Skin epidermis (tissue), 12 donors: Measurements from ENCODE around the gene PTF1A.
"Not testable (repeated sequence)": the region's sequence is repeated elsewhere in the genome, so short reads cannot be mapped to it uniquely, and the experiment has no call there.

Source experiments
- H3K27ac ChIP-seq, 21 experiments: fragments of 200-600 bp; sonication (generic) in 11 of 21; one replicate each; pipeline ENCODE4 v1.5.0; 2020; ENCODE audit warnings: mild to moderate bottlenecking in 3 of 21, inconsistent platforms in 2 of 21, moderate library complexity in 2 of 21
- H3K4me3 ChIP-seq, 7 experiments: fragments of 200-600 bp; sonication (generic) in 2 of 7; one replicate each; pipeline ENCODE4 v1.5.0; 2020; ENCODE audit warnings: inconsistent platforms in 2 of 7, mild to moderate bottlenecking in 2 of 7, moderate library complexity in 1 of 7

PTF1A gene

GRCh38 chr10:23200997-23201652 is 9.0 kb downstream of the PTF1A start:
- Histone ChIP-seq H3K4me3 (no peak overlapping the region), H3K27ac (no peak overlapping the region)

- Histone ChIP-seq H3K27ac (no peak overlapping the region), H3K4me3 (no peak overlapping the region)
Observed at GRCh38 chr10:23201837-23202236, 9.7 kb downstream of the PTF1A start.

GRCh38 chr10:23202779-23203178 is 10.7 kb downstream of the PTF1A start:
- no peak overlapping the region for H3K4me3 ChIP-seq
- no peak overlapping the region for H3K27ac ChIP-seq

GRCh38 chr10:23203369-23204325 is 11.5 kb downstream of the PTF1A start:
- H3K27ac ChIP-seq, result no peak overlapping the region
- H3K4me3 ChIP-seq, result no peak overlapping the region

GRCh38 chr10:23204773-23205172 is 12.7 kb downstream of the PTF1A start:
- Histone ChIP-seq H3K4me3 (no peak overlapping the region), H3K27ac (no peak overlapping the region)

GRCh38 chr10:23205972-23206642 is 14.0 kb downstream of the PTF1A start:
- Histone ChIP-seq H3K4me3 (no peak overlapping the region), H3K27ac (no peak overlapping the region)

- Histone ChIP-seq H3K27ac (no peak overlapping the region), H3K4me3 (no peak overlapping the region)
Observed at GRCh38 chr10:23217471-23217870, 25.4 kb downstream of the PTF1A start.

- no peak overlapping the region for H3K4me3 ChIP-seq
- H3K27ac ChIP-seq, result no peak overlapping the region
Observed at GRCh38 chr10:23230582-23230981, 38.5 kb downstream of the PTF1A start.

GRCh38 chr10:23238015-23238414 is 45.9 kb downstream of the PTF1A start:
- Histone ChIP-seq H3K27ac (no peak overlapping the region), H3K4me3 (no peak overlapping the region)

- not testable (repeated sequence) for H3K4me3 ChIP-seq, H3K27ac ChIP-seq
Observed at GRCh38 chr10:23241779-23242178, 49.7 kb downstream of the PTF1A start.
